IMR-90 (cell line): ENCODE measurements around the gene EIF4EBP2. TPM values are rescaled to one million over a fixed set of nuclear protein-coding genes. Genes with fewer than 3 reads are reported as not detected.

Experiments
- ATAC-seq: fragments of 200-7000 bp; cut with Tn5 transposase; 2 replicates; pipeline ENCODE4 v1.9.1; 2020; ENCODE audit warnings: low read depth, mild to moderate bottlenecking, moderate library complexity
- BruUV-seq: library from RNA; stranded (reverse); fragments of 400-500 nt; replicated peaks from 2 replicates; lab custom pipeline; 2021; lab: Mats Ljungman, UMichigan
- CTCF ChIA-PET: fragments of 300-600 bp; formaldehyde crosslinking; extraction: SDS; loops from one replicate; lab custom pipeline; 2021; ENCODE audit warnings: antibody characterized with exemption; lab: Yijun Ruan, JAX
- POLR2A ChIA-PET: fragments of 300-600 bp; sonication (Branson Sonifier 250); formaldehyde crosslinking; loops from one replicate; lab custom pipeline; 2022; ENCODE audit warnings: antibody characterized with exemption; ENCODE audit not compliant: unreplicated experiment; lab: Charles Lee
- DNase-seq: peaks from one replicate; pipeline ENCODE4 v3.0.0; 2013
- H2AFZ ChIP-seq: replicated peaks from 2 replicates; pipeline ENCODE3; 2013; ENCODE audit warnings: low read length, mild to moderate bottlenecking; ENCODE audit not compliant: poor library complexity
- H2AK5ac ChIP-seq: 2 replicates; pipeline ENCODE4 v1.6.1; 2013; ENCODE audit warnings: low read depth, low read length, inconsistent platforms
- H2AK9ac ChIP-seq: replicated peaks from 2 replicates; pipeline ENCODE3; 2013; ENCODE audit warnings: mild to moderate bottlenecking, low read depth, low read length, moderate library complexity; ENCODE audit not compliant: poor library complexity
- H2BK120ac ChIP-seq: 2 replicates; pipeline ENCODE4 v1.6.1; 2013; ENCODE audit warnings: low read depth, low read length, inconsistent platforms
- H2BK15ac ChIP-seq: 3 replicates; pipeline ENCODE4 v1.6.1; 2013; ENCODE audit warnings: low read depth, low read length, inconsistent platforms
- H2BK20ac ChIP-seq: 2 replicates; pipeline ENCODE4 v1.6.1; 2013; ENCODE audit warnings: low read depth, mild to moderate bottlenecking, inconsistent platforms, low read length, moderate library complexity
- H2BK5ac ChIP-seq: 2 replicates; pipeline ENCODE4 v1.6.1; 2013; ENCODE audit warnings: mild to moderate bottlenecking, low read depth, low read length, inconsistent platforms; ENCODE audit not compliant: poor library complexity, severe bottlenecking
- H3K14ac ChIP-seq: replicated peaks from 2 replicates; pipeline ENCODE4 v1.6.1; 2013; ENCODE audit warnings: low read depth, low read length, inconsistent platforms
- H3K18ac ChIP-seq: 2 replicates; pipeline ENCODE4 v1.6.1; 2013; ENCODE audit warnings: low read depth, low read length, control low read depth
- H3K23ac ChIP-seq: 2 replicates; pipeline ENCODE4 v1.6.1; 2013; ENCODE audit warnings: low read depth, low read length, inconsistent platforms
- H3K27ac ChIP-seq: 2 replicates; pipeline ENCODE4 v1.5.1; 2013; ENCODE audit warnings: mild to moderate bottlenecking, control low read depth, low read length; ENCODE audit not compliant: insufficient read depth
- H3K27me3 ChIP-seq: 2 replicates; pipeline ENCODE4 v1.6.1; 2013; ENCODE audit warnings: low read length; ENCODE audit not compliant: control insufficient read depth, insufficient read depth
- H3K36me3 ChIP-seq: 2 replicates; pipeline ENCODE4 v1.6.1; 2013; ENCODE audit warnings: low read length, mixed read lengths; ENCODE audit not compliant: control insufficient read depth, insufficient read depth
- H3K4ac ChIP-seq: 2 replicates; pipeline ENCODE4 v1.6.1; 2013; ENCODE audit warnings: low read depth, low read length, inconsistent platforms
- H3K4me1 ChIP-seq: 2 replicates; pipeline ENCODE4 v1.6.1; 2013; ENCODE audit warnings: low read length, mixed read lengths; ENCODE audit not compliant: control insufficient read depth, insufficient read depth
- H3K4me2 ChIP-seq: 2 replicates; pipeline ENCODE4 v1.6.1; 2013; ENCODE audit warnings: low read depth, mild to moderate bottlenecking, control low read depth, low read length, moderate library complexity
- H3K4me3 ChIP-seq: 2 replicates; pipeline ENCODE4 v1.5.1; 2013; ENCODE audit warnings: low read depth, mild to moderate bottlenecking, control low read depth, low read length, moderate library complexity; ENCODE audit not compliant: insufficient read depth
- H3K56ac ChIP-seq: 2 replicates; pipeline ENCODE4 v1.6.1; 2013; ENCODE audit warnings: low read length, inconsistent platforms; ENCODE audit not compliant: insufficient read depth; ENCODE audit errors: extremely low read depth
- H3K79me1 ChIP-seq, 2 experiments: 2 replicates each; pipeline ENCODE4 v1.6.1; 2013; ENCODE audit warnings: low read length in 2 of 2, inconsistent platforms in 1 of 2, low read depth in 1 of 2
- H3K9ac ChIP-seq: 2 replicates; pipeline ENCODE4 v1.6.1; 2013; ENCODE audit warnings: low read depth, low read length, control low read depth
- H3K9me1 ChIP-seq: 2 replicates; pipeline ENCODE4 v1.6.1; 2013; ENCODE audit warnings: low read length, inconsistent platforms; ENCODE audit not compliant: insufficient read depth
- H3K9me3 ChIP-seq: 2 replicates; pipeline ENCODE4 v1.6.1; 2013; ENCODE audit warnings: low read length; ENCODE audit not compliant: control insufficient read depth, insufficient read depth
- H4K20me1 ChIP-seq: 2 replicates; pipeline ENCODE4 v1.6.1; 2013; ENCODE audit warnings: low read length, inconsistent platforms; ENCODE audit not compliant: insufficient read depth
- H4K5ac ChIP-seq: 2 replicates; pipeline ENCODE4 v1.6.1; 2013; ENCODE audit warnings: mild to moderate bottlenecking, low read depth, low read length, control low read depth
- H4K8ac ChIP-seq, 2 experiments: 2 replicates each; pipeline ENCODE4 v1.6.1; 2013; ENCODE audit warnings: low read depth in 2 of 2, low read length in 2 of 2, control low read depth in 1 of 2, inconsistent platforms in 1 of 2
- H4K91ac ChIP-seq: 2 replicates; pipeline ENCODE4 v1.6.1; 2013; ENCODE audit warnings: low read depth, low read length, inconsistent platforms; ENCODE audit not compliant: insufficient read depth
- MXI1 ChIP-seq: IDR thresholded peaks from 2 replicates; pipeline ENCODE4 v1.6.1; 2012; ENCODE audit warnings: low read depth, mild to moderate bottlenecking, low read length, moderate library complexity, borderline replicate concordance
- POLR2A ChIP-seq: IDR thresholded peaks from 2 replicates; pipeline ENCODE4 v1.6.1; 2012; ENCODE audit warnings: mild to moderate bottlenecking, low read depth, low read length
- RCOR1 ChIP-seq: IDR thresholded peaks from 2 replicates; pipeline ENCODE4 v1.6.1; 2012; ENCODE audit warnings: mild to moderate bottlenecking, low read length, improper control_type of control experiment; ENCODE audit not compliant: insufficient replicate concordance
- WGBS, 2 experiments: methylation state at CpG; one replicate each; pipeline versions ENCODE4 v1.1.5 to v1.1.7; 2013; ENCODE audit warnings: missing lambda C conversion rate in 2 of 2; ENCODE audit not compliant: insufficient read length in 1 of 2; ENCODE audit errors: extremely low coverage in 2 of 2; 5-methylcytosine and 5-hydroxymethylcytosine counted together
- dilution Hi-C: fragments of 300-500 bp; cut with HindIII; formaldehyde crosslinking; loops from one replicate; pipeline ENCODE4 v1.14.3; 2018; ENCODE audit warnings: low sequenced_read_pairs; ENCODE audit not compliant: unreplicated experiment
- in situ Hi-C: fragments of 300-500 bp; cut with MboI; formaldehyde crosslinking; loops from 3 replicates; pipeline ENCODE4 v1.14.3; 2019; ENCODE audit warnings: low sequenced_read_pairs, inconsistent platforms, mixed read lengths
- intact Hi-C: fragments of 100-400 bp; cut with micrococcal nuclease; formaldehyde crosslinking; loops from 2 replicates; pipeline ENCODE4 v1.10.0; 2022
- polyA plus RNA-seq, 3 experiments: library from polyadenylated mRNA; depleted of rRNA; stranded (reverse); fragments of >200 nt; gene quantifications; 2 replicates each; pipeline ENCODE4 v1.2.3, GENCODE V29; 2012; ENCODE audit warnings: low replicate concordance in 1 of 3
- total RNA-seq: library from RNA; depleted of rRNA; stranded (reverse); fragments of >200 nt; gene quantifications from 2 replicates; pipeline ENCODE4 v1.2.3, GENCODE V29; 2012

Gene EIF4EBP2
- total and polyA plus RNA-seq, 2 of the 4 experiments (the other 2 are of a cell fraction), result 13.7 to 15.6 TPM

- Histone ChIP-seq H3K79me1 (no peaks in the 10 kb centered on the region), H3K56ac (no peak overlapping the region), H4K5ac (no peak overlapping the region), H2BK15ac (no peak overlapping the region), H3K4me2 (no peak overlapping the region), H2AFZ (no peak overlapping the region), H3K9ac (no peak overlapping the region), H4K8ac (no peak overlapping the region), H3K9me3 (no peaks in the 10 kb centered on the region), H3K18ac (no peak overlapping the region), H2BK20ac (no peak overlapping the region), H4K20me1 (no peaks in the 10 kb centered on the region), H2AK9ac (no peak overlapping the region), H3K4me3 (no peak overlapping the region), H3K4ac (no peak overlapping the region), H2BK5ac (no peak overlapping the region), H3K4me1 (peaks cover 4% of the 10 kb centered on the region; the same call in 1 of the 2 replicates), H3K14ac (no peak overlapping the region), H2AK5ac (no peak overlapping the region), H3K27me3 (peaks cover 33% of the 10 kb centered on the region), H4K91ac (no peak overlapping the region), H2BK120ac (no peak overlapping the region), H3K27ac (no peak overlapping the region), H3K36me3 (no peaks in the 10 kb centered on the region), H3K23ac (no peak overlapping the region), H3K9me1 (peaks cover 4% of the 10 kb centered on the region; the same call in 1 of the 2 replicates)
- ChIA-PET CTCF (no interaction called here), POLR2A (no interaction called here)
- ATAC-seq (no peak), DNase-seq (no peak)
- in situ Hi-C loops (no loop called here), dilution Hi-C loops (no loop called here), intact Hi-C loops (no loop called here)
- WGBS, 2 experiments, result no CpG with 5 or more reads among the region's 6 CpGs
- no TSS peak for BruUV-seq
- no peak for TF ChIP-seq RCOR1
- TF ChIP-seq MXI1, result no peak
- no peak for TF ChIP-seq POLR2A
Measured at GRCh38 chr10:70455213-70455630, 51.3 kb downstream of the EIF4EBP2 start.
